Left lung (tissue), 10 donors: Measurements from ENCODE around the gene SPATA9. TPM values are rescaled to one million over a fixed set of nuclear protein-coding genes. Genes with fewer than 3 reads are reported as not detected.

Experiments
- ATAC-seq: fragments of 200-7000 bp; cut with Tn5 transposase; one replicate; pipeline ENCODE4 v1.9.1; 2020; ENCODE audit warnings: moderate library complexity
- DNase-seq, 4 donors: peaks; one replicate each; pipeline ENCODE4 v3.0.0-alpha.2; 2013 to 2020
- H3K27ac ChIP-seq, 2 donors: fragments of 200-600 bp; sonication (generic) in 1 of 2; one replicate each; pipeline versions ENCODE4 v1.5.0 to v1.8.0; 2020 to 2021
- H3K27me3 ChIP-seq, 2 donors: fragments of 200-600 bp; sonication (generic) in 1 of 2; one replicate each; pipeline versions ENCODE4 v1.5.0 to v1.8.0; 2020 to 2021
- H3K36me3 ChIP-seq, 2 donors: fragments of 200-600 bp; sonication (generic) in 1 of 2; one replicate each; pipeline versions ENCODE4 v1.5.0 to v1.8.0; 2020 to 2021
- H3K4me1 ChIP-seq, 2 donors: fragments of 200-600 bp; one replicate each; pipeline ENCODE4 v1.8.0; 2021
- H3K4me3 ChIP-seq, 2 donors: fragments of 200-600 bp; sonication (generic) in 1 of 2; one replicate each; pipeline versions ENCODE4 v1.5.0 to v1.8.0; 2020 to 2021; ENCODE audit warnings: mild to moderate bottlenecking in 1 of 2
- H3K9me3 ChIP-seq, 2 donors: fragments of 200-600 bp; sonication (generic) in 1 of 2; one replicate each; pipeline versions ENCODE4 v1.5.0 to v1.8.0; 2020 to 2021
- CTCF ChIP-seq, 2 donors: fragments of 200-600 bp; sonication (generic) in 1 of 2; IDR thresholded peaks; one replicate each; pipeline versions ENCODE4 v1.5.0 to v1.8.0; 2021; ENCODE audit warnings: antibody characterized with exemption in 2 of 2
- intact Hi-C, 2 donors: fragments of 100-400 bp; cut with DNase I; formaldehyde crosslinking; loops; one replicate each; pipeline versions ENCODE4 v1.11.2 to v1.14.2; 2022
- polyA plus RNA-seq, 6 donors: library from polyadenylated mRNA; unstranded; fragments of 120-200 nt; gene quantifications; one replicate each; pipeline ENCODE4 v1.2.1, GENCODE V29; 2013; ENCODE audit not compliant: insufficient read length in 6 of 6
- total RNA-seq, 2 donors: library from RNA; stranded (reverse); fragmentation: NEBNext Ultra II Directional; extraction: Animal tissue kit (Norgen Biotek cat#: 25700); gene quantifications; one replicate each; pipeline ENCODE4 v1.2.1, GENCODE V29; 2021
- donor health status: DM: no; HTN: yes; CAD: no.
- donor health status: DM: no; HTN: no; CAD: no.

SPATA9 gene
- total and polyA plus RNA-seq, 8 donors, result 0.31 to 2.3 (median 1.3) TPM

GRCh38 chr5:95617057-95617456, 65.7 kb downstream of the SPATA9 start:
- intact Hi-C loops, result no loop called here
- TF ChIP-seq CTCF (IDR thresholded peaks at IDR 0.05), result no peak

GRCh38 chr5:95615164-95615467, 67.7 kb downstream of the SPATA9 start:
- Histone ChIP-seq H3K27ac (no peak overlapping the region), H3K9me3 (peaks cover 0 to 14% of the 10 kb centered on the region in 2 donors), H3K27me3 (peaks cover 0 to 21% of the 10 kb centered on the region in 2 donors), H3K4me3 (no peak overlapping the region), H3K36me3 (no peaks in the 10 kb centered on the region), H3K4me1 (peaks cover 4 to 11% of the 10 kb centered on the region in 2 donors)
- ATAC-seq (no peak), DNase-seq (no peak)
- no peak for TF ChIP-seq CTCF (IDR thresholded peaks at IDR 0.05)
- intact Hi-C loops, result no loop called here

More at GRCh38 chr5:95617057-95617456, 65.7 kb downstream of the SPATA9 start:
- Histone ChIP-seq H3K27ac (no peak overlapping the region), H3K4me1 (peaks cover 6 to 27% of the 10 kb centered on the region in 2 donors), H3K4me3 (no peak overlapping the region), H3K27me3 (peaks cover 0 to 37% of the 10 kb centered on the region in 2 donors), H3K9me3 (peaks cover 0 to 14% of the 10 kb centered on the region in 2 donors), H3K36me3 (no peaks in the 10 kb centered on the region)
- ATAC-seq (no peak), DNase-seq (no peak)

GRCh38 chr5:95613514-95613913, 69.3 kb downstream of the SPATA9 start:
- DNase-seq (no peak), ATAC-seq (no peak)
- H3K4me3 ChIP-seq, result no peak overlapping the region
- no peak for TF ChIP-seq CTCF (IDR thresholded peaks at IDR 0.05)
- peaks cover 0 to 14% of the 10 kb centered on the region in 2 donors for H3K9me3 ChIP-seq
- no peaks in the 10 kb centered on the region for H3K4me1 ChIP-seq
- H3K27me3 ChIP-seq, result peaks cover 0 to 5% of the 10 kb centered on the region in 2 donors
- intact Hi-C loops, result no loop called here
- H3K36me3 ChIP-seq, result no peaks in the 10 kb centered on the region
- H3K27ac ChIP-seq, result no peak overlapping the region

GRCh38 chr5:95611396-95611795, 71.4 kb downstream of the SPATA9 start:
- DNase-seq, result no peak
- no peak for TF ChIP-seq CTCF (IDR thresholded peaks at IDR 0.05)
- H3K4me1 ChIP-seq, result no peaks in the 10 kb centered on the region
- H3K9me3 ChIP-seq, result peaks cover 0 to 14% of the 10 kb centered on the region in 2 donors
- no peaks in the 10 kb centered on the region for H3K27me3 ChIP-seq
- ATAC-seq, result no peak
- no peak overlapping the region for H3K4me3 ChIP-seq
- H3K27ac ChIP-seq, result no peak overlapping the region
- no peaks in the 10 kb centered on the region for H3K36me3 ChIP-seq
- intact Hi-C loops, result no loop called here

GRCh38 chr5:95610546-95610945, 72.2 kb downstream of the SPATA9 start:
- no peak for DNase-seq
- no peak for TF ChIP-seq CTCF (IDR thresholded peaks at IDR 0.05)
- no peaks in the 10 kb centered on the region for H3K36me3 ChIP-seq
- no peaks in the 10 kb centered on the region for H3K27me3 ChIP-seq
- peaks cover 0 to 14% of the 10 kb centered on the region in 2 donors for H3K9me3 ChIP-seq
- H3K4me3 ChIP-seq, result no peak overlapping the region
- no peak overlapping the region for H3K27ac ChIP-seq
- intact Hi-C loops, result no loop called here
- ATAC-seq, result no peak
- no peaks in the 10 kb centered on the region for H3K4me1 ChIP-seq
